Fibroblast of mammary gland (primary cell): Measurements from ENCODE around the gene ADNP2.

Experiments
- DNase-seq: peaks from one replicate; pipeline ENCODE4 v3.0.0-alpha.2; 2010; ENCODE audit warnings: low read depth
- H3K4me3 ChIP-seq: 2 replicates; pipeline ENCODE4 v1.5.1; 2011; ENCODE audit warnings: low read depth, mild to moderate bottlenecking, low read length, moderate library complexity; ENCODE audit not compliant: control insufficient read depth
- TF ChIP-seq, protein P1 (sequence below): conservative IDR thresholded peaks from 2 replicates; pipeline ENCODE4 v1.5.1; 2011; ENCODE audit warnings: low read depth, low read length, inconsistent platforms; ENCODE audit not compliant: control insufficient read depth, insufficient read depth

The ADNP2 gene

DNA sequence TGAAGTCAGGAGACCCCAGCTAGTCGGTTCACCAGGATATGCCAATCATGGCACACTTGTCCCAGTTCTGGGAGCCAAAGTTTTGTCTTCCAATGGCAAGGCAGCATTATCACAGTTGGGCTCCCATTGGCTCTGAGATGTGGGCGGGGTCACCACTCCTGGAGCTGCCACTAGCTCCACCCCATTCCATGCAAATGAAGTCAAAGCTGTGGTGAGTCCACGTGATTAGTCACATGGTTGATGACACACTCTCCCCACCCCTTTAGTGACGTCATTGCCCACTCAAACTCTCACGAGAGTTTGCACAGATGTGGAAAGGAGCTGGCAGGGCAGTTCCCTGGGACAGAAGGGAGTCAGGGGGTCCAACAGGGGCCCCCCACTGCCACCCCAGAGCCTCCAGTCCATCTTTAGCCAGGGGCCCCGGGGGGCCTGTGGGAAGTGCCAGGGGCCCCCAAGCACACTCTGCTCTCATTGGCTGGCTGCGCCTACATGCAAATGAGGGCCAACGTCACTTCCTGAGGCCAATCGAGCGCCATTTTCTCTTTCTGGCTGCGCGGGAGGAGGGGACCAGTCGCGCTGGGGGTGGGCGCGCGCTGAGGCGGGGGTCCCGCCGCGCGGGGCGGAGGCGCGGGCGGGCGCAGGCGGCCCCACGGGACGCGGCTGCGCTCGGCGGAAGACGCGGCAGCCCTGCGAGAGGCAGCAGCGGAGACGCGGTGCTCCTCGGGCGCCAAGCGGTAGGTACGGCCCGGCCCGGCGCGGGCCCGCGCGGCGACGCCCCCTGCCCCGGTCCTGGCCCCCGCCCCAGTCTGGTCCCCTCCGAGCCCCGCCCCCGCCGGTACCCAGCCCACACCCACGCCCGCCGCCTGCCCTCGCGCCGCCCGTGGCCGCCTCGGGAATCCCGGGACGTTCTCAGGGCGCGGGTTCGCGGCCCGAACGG is at the start of gene ADNP2:
Gene ADNP2, plus strand, starts transcription at position 524 of the 937 bp plus-strand sequence. CDS start 8,281 bp downstream, outside the sequence.
- TF ChIP-seq, protein P1, sequence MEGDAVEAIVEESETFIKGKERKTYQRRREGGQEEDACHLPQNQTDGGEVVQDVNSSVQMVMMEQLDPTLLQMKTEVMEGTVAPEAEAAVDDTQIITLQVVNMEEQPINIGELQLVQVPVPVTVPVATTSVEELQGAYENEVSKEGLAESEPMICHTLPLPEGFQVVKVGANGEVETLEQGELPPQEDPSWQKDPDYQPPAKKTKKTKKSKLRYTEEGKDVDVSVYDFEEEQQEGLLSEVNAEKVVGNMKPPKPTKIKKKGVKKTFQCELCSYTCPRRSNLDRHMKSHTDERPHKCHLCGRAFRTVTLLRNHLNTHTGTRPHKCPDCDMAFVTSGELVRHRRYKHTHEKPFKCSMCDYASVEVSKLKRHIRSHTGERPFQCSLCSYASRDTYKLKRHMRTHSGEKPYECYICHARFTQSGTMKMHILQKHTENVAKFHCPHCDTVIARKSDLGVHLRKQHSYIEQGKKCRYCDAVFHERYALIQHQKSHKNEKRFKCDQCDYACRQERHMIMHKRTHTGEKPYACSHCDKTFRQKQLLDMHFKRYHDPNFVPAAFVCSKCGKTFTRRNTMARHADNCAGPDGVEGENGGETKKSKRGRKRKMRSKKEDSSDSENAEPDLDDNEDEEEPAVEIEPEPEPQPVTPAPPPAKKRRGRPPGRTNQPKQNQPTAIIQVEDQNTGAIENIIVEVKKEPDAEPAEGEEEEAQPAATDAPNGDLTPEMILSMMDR, result no peak
- DNase-seq, result peak; percentile 97

GRCh38 chr18:80059945-80060344 is 49.1 kb upstream of the ADNP2 start:
- TF ChIP-seq, protein P1, result no peak
- no peak overlapping the region for H3K4me3 ChIP-seq
- no peak for DNase-seq

More for the DNA sequence above, at the start of gene ADNP2:
- peak within 1 kb of the TSS; percentile 73 for H3K4me3 ChIP-seq

DNA sequence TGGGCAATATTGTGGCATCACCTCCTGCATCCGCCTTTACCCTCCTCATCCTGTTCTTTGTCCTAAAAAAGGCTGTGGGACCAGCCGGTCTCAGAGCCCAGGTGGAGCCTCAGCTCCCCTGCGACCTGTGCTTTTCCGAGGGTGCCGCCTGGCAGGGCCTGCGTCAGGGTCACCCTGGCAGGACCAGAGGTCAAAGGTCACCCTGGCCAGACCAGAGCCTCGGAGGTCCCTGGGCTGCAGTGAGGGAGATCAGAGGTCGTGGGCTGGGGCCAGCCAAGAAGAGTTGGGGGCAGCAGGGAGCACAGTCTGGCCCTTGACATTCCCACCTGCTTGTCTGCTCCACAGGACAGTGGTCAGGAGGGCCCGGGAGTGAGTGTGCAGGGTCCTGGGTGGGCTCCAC is 43.4 kb upstream of the ADNP2 start:
- TF ChIP-seq, protein P1, result no peak
- DNase-seq, result no peak
- H3K4me3 ChIP-seq, result no peak overlapping the region

DNA sequence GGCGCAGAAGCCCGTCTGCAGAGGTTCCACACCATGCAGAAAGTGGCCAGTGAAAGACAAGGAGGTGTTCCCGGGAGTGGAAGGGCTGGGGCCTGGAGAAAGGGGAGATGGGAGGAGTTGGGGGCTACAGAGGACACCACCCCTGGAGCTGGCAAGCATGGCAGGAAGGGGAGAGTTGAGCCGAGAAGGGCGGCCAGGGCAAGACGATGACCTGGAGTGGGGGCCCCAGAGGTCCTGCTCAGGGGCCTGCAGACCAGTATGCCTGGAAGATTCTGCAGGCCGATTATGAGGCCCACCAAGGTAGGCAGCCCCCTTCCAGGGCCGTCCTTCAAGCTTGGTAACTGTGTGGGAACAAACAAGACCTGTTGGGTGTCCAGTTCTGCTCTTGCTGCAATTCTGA is 41.7 kb upstream of the ADNP2 start:
- TF ChIP-seq, protein P1, result no peak
- H3K4me3 ChIP-seq, result no peak overlapping the region
- DNase-seq, result no peak

DNA sequence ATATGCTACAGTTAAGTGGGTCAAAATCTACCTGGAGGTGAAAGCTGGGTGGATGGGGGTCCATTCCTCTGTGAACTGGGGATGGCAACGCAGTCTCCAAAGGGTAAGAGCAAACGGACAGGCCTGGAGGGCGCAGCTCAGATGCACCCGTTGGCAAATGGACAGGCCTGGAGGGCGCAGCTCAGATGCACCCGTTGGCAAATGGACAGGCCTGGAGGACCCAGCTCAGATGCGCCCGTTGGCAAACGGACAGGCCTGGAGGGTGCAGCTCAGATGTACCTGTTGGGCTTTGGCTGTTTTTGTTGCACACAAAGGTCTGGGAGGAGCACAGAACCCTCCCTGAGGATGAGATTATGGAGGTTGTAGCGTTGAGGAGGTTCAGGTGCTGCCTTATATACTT is 41.2 kb upstream of the ADNP2 start:
- DNase-seq, result no peak
- H3K4me3 ChIP-seq, result no peak overlapping the region
- TF ChIP-seq, protein P1, result no peak

DNA sequence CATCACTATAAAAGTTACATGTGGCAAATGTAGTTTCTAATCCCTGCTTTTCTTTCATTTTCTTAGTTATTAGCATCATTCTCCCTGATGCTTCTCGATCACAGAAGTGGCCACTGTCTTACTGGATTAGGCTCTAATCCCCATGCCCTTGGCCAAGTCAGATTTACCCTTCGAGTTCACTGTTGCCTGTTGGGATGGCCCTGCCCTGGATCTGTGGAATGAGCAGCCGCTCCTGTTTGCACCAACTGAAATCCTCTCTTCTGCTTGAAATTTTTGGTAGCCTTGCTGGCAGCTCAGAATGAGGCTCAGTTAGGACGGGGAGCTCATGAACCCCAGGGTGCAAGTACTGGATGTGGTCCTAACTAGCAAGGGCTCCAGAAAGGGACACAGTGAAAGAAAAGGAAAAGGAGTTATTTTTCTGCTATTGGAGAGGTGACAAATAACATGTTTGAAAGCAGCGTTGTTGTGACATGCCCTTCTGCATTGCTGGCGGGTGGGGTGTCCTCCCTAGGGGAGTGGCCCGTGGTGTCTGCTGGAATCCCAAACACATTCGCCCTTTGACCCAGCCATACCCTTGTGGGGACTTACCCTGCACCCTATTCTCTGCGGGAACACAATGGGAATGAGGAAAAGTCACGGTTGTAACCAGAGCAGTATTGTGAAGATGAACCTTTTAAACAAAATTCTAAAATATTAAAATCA is 40.3 kb upstream of the ADNP2 start:
- no peak for DNase-seq
- H3K4me3 ChIP-seq, result no peak overlapping the region
- TF ChIP-seq, protein P1, result no peak
